Measurements from ENCODE around the gene SDHC.

GRCh38 chr1:161364332-161364731 is 50.2 kb downstream of the SDHC start:
- TF ChIP-seq EZH2 (IDR thresholded peaks at IDR 0.05; ENCODE audit: insufficient read depth, poor library complexity, severe bottlenecking) (no peak), EZH2phosphoT487 (IDR thresholded peaks at IDR 0.05; ENCODE audit: insufficient read depth, low read depth) (no peak)

Measured in GM23248 (cell line).